Esophagus squamous epithelium (tissue), 5 donors: Measurements from ENCODE around the gene B4GALT3. TPM values are rescaled to one million over a fixed set of nuclear protein-coding genes. Genes with fewer than 3 reads are reported as not detected.
A peak's percentile ranks its signal among the peaks of the same experiment; 100 is the strongest.

ENCODE experiments used
- DNase-seq: peaks from one replicate; lab custom pipeline; 2025; lab: John Stamatoyannopoulos, UW
- H3K27ac ChIP-seq, 4 donors: fragments of 200-600 bp; sonication (generic); one replicate each; pipeline ENCODE4 v1.5.1; 2016 to 2019; ENCODE audit warnings: mild to moderate bottlenecking in 1 of 4
- H3K27me3 ChIP-seq, 4 donors: fragments of 200-600 bp; sonication (generic); 1 replicate in 3 of 4; 2 replicates in 1 of 4; pipeline versions ENCODE4 v1.5.1 to v1.6.0; 2017 to 2021; ENCODE audit warnings: antibody characterized with exemption in 1 of 4
- H3K36me3 ChIP-seq, 3 donors: fragments of 200-600 bp; sonication (generic); one replicate each; pipeline ENCODE4 v1.5.1; 2016 to 2019
- H3K4me1 ChIP-seq, 3 donors: fragments of 200-600 bp; sonication (generic); one replicate each; pipeline ENCODE4 v1.5.1; 2017 to 2019
- H3K4me3 ChIP-seq, 4 donors: fragments of 200-600 bp; sonication (generic); 1 replicate in 3 of 4; 2 replicates in 1 of 4; pipeline ENCODE4 v1.5.1; 2016 to 2019; ENCODE audit warnings: mild to moderate bottlenecking in 2 of 4, moderate library complexity in 1 of 4
- H3K9me3 ChIP-seq, 3 donors: fragments of 200-600 bp; sonication (generic); one replicate each; pipeline ENCODE4 v1.5.1; 2016 to 2019
- CTCF ChIP-seq, 6 experiments: fragments of 450-650 bp in 4 of 6; fragments of 200-600 bp in 2 of 6; sonication (generic) in 2 of 6; IDR thresholded peaks; one replicate each; pipeline ENCODE4 v1.5.1; 2016 to 2019; ENCODE audit warnings: antibody characterized with exemption in 6 of 6, mild to moderate bottlenecking in 4 of 6, moderate library complexity in 4 of 6
- POLR2A ChIP-seq, 4 donors: fragments of 450-650 bp; IDR thresholded peaks; one replicate each; pipeline ENCODE4 v1.6.1; 2017; ENCODE audit warnings: antibody characterized with exemption in 4 of 4, mild to moderate bottlenecking in 4 of 4, moderate library complexity in 3 of 4
- WGBS, 2 donors: methylation state at CpG; one replicate each; pipeline ENCODE4 v1.1.5; 2018; 5-methylcytosine and 5-hydroxymethylcytosine counted together
- intact Hi-C: fragments of 100-400 bp; cut with DNase I; formaldehyde crosslinking; loops from one replicate; pipeline ENCODE4 v1.15.0; 2022
- total RNA-seq, 4 donors: library from RNA; depleted of rRNA; stranded (reverse); fragments of >200 nt; gene quantifications; one replicate each; pipeline ENCODE4 v1.1.0, GENCODE V29; 2016
- donor health status: DM: yes; HTN: yes; CAD: no.

B4GALT3 gene
- total RNA-seq, 4 donors from 2014 or later, result 16.1 to 29.9 (median 18.1) TPM

- DNase-seq, result no peak
- Histone ChIP-seq H3K27ac (peak overlapping the region; percentile 90 to 99 (median 97)), H3K4me1 (peaks cover 43 to 93% (median 84%) of the 10 kb centered on the region in 3 donors), H3K4me3 (peak overlapping the region in 1 of 4 donors; percentile 65), H3K36me3 (peaks cover 0 to 13% (median 0%) of the 10 kb centered on the region in 3 donors), H3K27me3 (no peaks in the 10 kb centered on the region), H3K9me3 (no peaks in the 10 kb centered on the region)
- TF ChIP-seq CTCF (IDR thresholded peaks at IDR 0.05) (no peak), POLR2A (IDR thresholded peaks at IDR 0.05) (no peak)
- 24 to 43% methylated on average over 4 to 5 of the region's 5 CpGs for WGBS, 2 donors
- intact Hi-C loops, result no loop called here
These were observed 22.3 kb upstream of the B4GALT3 start for GRCh38 chr1:161199506-161200139.

DNA sequence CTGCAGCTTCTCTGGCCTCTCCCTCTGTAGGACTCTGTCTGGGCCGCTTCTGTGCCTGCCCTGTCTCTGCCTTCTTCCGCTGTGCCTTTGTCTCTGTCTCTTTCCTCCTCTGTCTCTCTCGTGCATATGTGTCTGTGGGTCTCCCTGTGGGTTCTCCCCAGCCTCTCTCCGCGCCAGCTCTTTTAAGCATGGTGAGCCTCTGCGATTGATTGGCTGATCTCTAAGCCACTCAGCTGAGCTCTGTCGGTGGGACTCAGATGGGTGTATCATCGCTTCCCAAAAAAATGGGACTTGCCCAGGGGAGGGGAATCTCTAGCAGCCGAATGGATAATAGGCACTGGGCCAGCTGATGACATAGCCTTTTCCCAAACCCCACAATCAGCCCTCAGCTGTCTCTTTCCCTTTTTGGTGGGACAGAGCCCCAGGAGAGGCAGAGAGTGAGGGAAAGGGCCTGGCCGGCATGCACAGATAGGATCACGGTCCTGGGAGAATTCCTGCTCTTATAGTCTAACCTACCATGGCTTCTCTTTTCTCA, 21.7 kb upstream of the B4GALT3 start, which contains the start of gene ADAMTS4:
ADAMTS4 (minus strand) TSS at position 158 of the 535 bp plus-strand sequence. CDS start 427 bp downstream, outside the sequence.
- intact Hi-C loops, result no loop called here
- DNase-seq, result no peak
- Histone ChIP-seq H3K27ac (peak within 1 kb of the TSS; percentile 90 to 99 (median 97)), H3K4me1 (peaks cover 43 to 93% (median 84%) of the 10 kb centered on the region in 3 donors), H3K9me3 (no peaks in the 10 kb centered on the region), H3K4me3 (peak within 1 kb of the TSS; percentile 14 to 65 (median 38)), H3K36me3 (peaks cover 0 to 7% (median 0%) of the 10 kb centered on the region in 3 donors), H3K27me3 (no peaks in the 10 kb centered on the region)
- TF ChIP-seq CTCF (IDR thresholded peaks at IDR 0.05) (no peak), POLR2A (IDR thresholded peaks at IDR 0.05) (peak in 2 of 4 donors; percentile 46 to 71)
- 17 to 30% methylated on average over 9 to 11 of the region's 11 CpGs for WGBS, 2 donors

GRCh38 chr1:161198194-161198896, 21.0 kb upstream of the B4GALT3 start:
- Histone ChIP-seq H3K4me1 (peaks cover 46 to 93% (median 84%) of the 10 kb centered on the region in 3 donors), H3K36me3 (peaks cover 0 to 7% (median 0%) of the 10 kb centered on the region in 3 donors), H3K4me3 (peak overlapping the region; percentile 14 to 65 (median 38)), H3K27me3 (no peaks in the 10 kb centered on the region), H3K9me3 (no peaks in the 10 kb centered on the region), H3K27ac (peak overlapping the region; percentile 90 to 99 (median 97))
- 11 to 20% methylated on average over 1 to 6 of the region's 20 CpGs for WGBS, 2 donors
- intact Hi-C loops, result no loop called here
- TF ChIP-seq POLR2A (IDR thresholded peaks at IDR 0.05) (no peak), CTCF (IDR thresholded peaks at IDR 0.05) (no peak)
- no peak for DNase-seq

- H3K27ac ChIP-seq, result peak overlapping the region; percentile 90 to 99 (median 97)
- no peak for TF ChIP-seq POLR2A (IDR thresholded peaks at IDR 0.05)
- TF ChIP-seq CTCF (IDR thresholded peaks at IDR 0.05), result no peak
- intact Hi-C loops, result no loop called here
- peaks cover 41 to 93% (median 82%) of the 10 kb centered on the region in 3 donors for H3K4me1 ChIP-seq
- peak overlapping the region; percentile 14 to 65 (median 38) for H3K4me3 ChIP-seq
- peaks cover 0 to 11% (median 0%) of the 10 kb centered on the region in 3 donors for H3K36me3 ChIP-seq
- no peak for DNase-seq
- no peaks in the 10 kb centered on the region for H3K9me3 ChIP-seq
- WGBS, 2 donors, result 52 to 59% methylated on average over 8 to 11 of the region's 11 CpGs
- no peaks in the 10 kb centered on the region for H3K27me3 ChIP-seq
These were observed 20.4 kb upstream of the B4GALT3 start for GRCh38 chr1:161197560-161198193.
